CD4-positive, alpha-beta memory T cell (primary cell): ENCODE measurements around the gene THOC2. TPM values are rescaled to one million over a fixed set of nuclear protein-coding genes. Genes with fewer than 3 reads are reported as not detected.

ENCODE experiments used
- CTCF ChIA-PET: fragments of 350-600 bp; sonication (Branson Sonifier 250); formaldehyde crosslinking; loops from one replicate; lab custom pipeline; 2021; ENCODE audit warnings: inconsistent platforms; ENCODE audit not compliant: partially characterized antibody; lab: Charles Lee
- POLR2A ChIA-PET: fragments of 350-600 bp; sonication (Branson Sonifier 250); formaldehyde crosslinking; loops from one replicate; lab custom pipeline; 2021; ENCODE audit not compliant: partially characterized antibody; lab: Charles Lee
- DNase-seq, 5 donors: peaks; one replicate each; pipeline versions ENCODE4 v3.0.0 to v3.0.0-alpha.2; 2020 to 2022; ENCODE audit warnings: mixed read lengths in 1 of 5
- H3K27ac ChIP-seq: one replicate; pipeline ENCODE4 v1.7.0; 2013; ENCODE audit warnings: low read depth, low read length
- H3K27me3 ChIP-seq: 2 replicates; pipeline ENCODE4 v1.7.0; 2013; ENCODE audit warnings: mild to moderate bottlenecking, low read length, moderate library complexity; ENCODE audit not compliant: insufficient read depth
- H3K36me3 ChIP-seq: 2 replicates; pipeline ENCODE4 v1.7.0; 2013; ENCODE audit warnings: mild to moderate bottlenecking, low read length, moderate library complexity; ENCODE audit not compliant: insufficient read depth
- H3K4me1 ChIP-seq: 2 replicates; pipeline ENCODE4 v1.7.0; 2013; ENCODE audit warnings: mild to moderate bottlenecking, low read length, moderate library complexity; ENCODE audit not compliant: insufficient read depth
- H3K4me3 ChIP-seq, 2 donors: one replicate each; pipeline ENCODE4 v1.7.0; 2013; ENCODE audit warnings: low read length in 2 of 2, mild to moderate bottlenecking in 1 of 2
- H3K9me3 ChIP-seq, 2 donors: one replicate each; pipeline ENCODE4 v1.7.0; 2013; ENCODE audit warnings: low read length in 2 of 2, control low read depth in 1 of 2; ENCODE audit not compliant: control insufficient read depth in 1 of 2
- H3K27ac Mint-ChIP-seq, 7 donors: one replicate each; pipeline ENCODE4 v1.8.0; 2020 to 2021; ENCODE audit warnings: mixed read lengths in 7 of 7, mild to moderate bottlenecking in 6 of 7, inconsistent platforms in 3 of 7, moderate library complexity in 3 of 7
- H3K27me3 Mint-ChIP-seq, 2 donors: one replicate each; pipeline ENCODE4 v1.8.0; 2020 to 2021; ENCODE audit warnings: mixed read lengths in 2 of 2
- H3K36me3 Mint-ChIP-seq, 2 donors: one replicate each; pipeline ENCODE4 v1.8.0; 2020 to 2021; ENCODE audit warnings: mixed read lengths in 2 of 2, inconsistent platforms in 1 of 2, mild to moderate bottlenecking in 1 of 2
- H3K4me1 Mint-ChIP-seq, 4 donors: one replicate each; pipeline ENCODE4 v1.8.0; 2020 to 2021; ENCODE audit warnings: mixed read lengths in 4 of 4, mild to moderate bottlenecking in 1 of 4
- H3K4me3 Mint-ChIP-seq, 8 donors: one replicate each; pipeline ENCODE4 v1.8.0; 2020 to 2021; ENCODE audit warnings: mixed read lengths in 8 of 8, mild to moderate bottlenecking in 7 of 8, moderate library complexity in 6 of 8, inconsistent platforms in 3 of 8
- H3K9me3 Mint-ChIP-seq, 8 donors: one replicate each; pipeline ENCODE4 v1.8.0; 2020 to 2021; ENCODE audit warnings: mixed read lengths in 8 of 8, mild to moderate bottlenecking in 5 of 8, inconsistent platforms in 3 of 8, moderate library complexity in 1 of 8
- intact Hi-C: fragments of 100-400 bp; cut with micrococcal nuclease; formaldehyde crosslinking; loops from one replicate; pipeline ENCODE4 v1.15.1; 2023
- polyA plus RNA-seq, 2 donors: library from polyadenylated mRNA; unstranded; fragments of 300-500 nt; fragmentation: Illumina TruSeq; gene quantifications; one replicate each; pipeline ENCODE4 v1.2.3, GENCODE V29; 2021
- total RNA-seq, 2 experiments: library from RNA; stranded (reverse); gene quantifications; one replicate each; pipeline ENCODE4 v1.2.3, GENCODE V29; 2021

THOC2 gene
- total and polyA plus RNA-seq, 4 experiments from 2014 or later = 22.0 to 104 (median 72.0) TPM

DNA sequence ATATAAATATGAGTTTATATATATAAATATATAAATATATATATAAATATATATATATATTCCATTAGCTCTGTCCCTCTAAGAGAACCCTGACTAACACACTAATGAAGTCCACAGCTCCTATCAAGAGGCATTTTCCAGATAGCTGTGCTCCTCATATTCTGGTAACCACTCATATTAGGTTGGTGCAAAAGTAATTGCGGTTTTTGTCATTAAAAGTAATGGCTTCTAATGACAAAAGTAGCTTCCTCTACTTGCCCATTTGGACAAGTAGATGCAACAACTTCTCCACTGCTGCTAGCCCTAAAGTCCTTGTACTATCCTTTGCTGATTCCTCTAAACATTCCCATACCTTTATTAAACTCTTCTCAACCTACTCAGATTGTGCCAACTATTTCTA, 182.0 kb downstream of the THOC2 start:
- Histone ChIP-seq H3K27me3 (no peaks in the 10 kb centered on the region), H3K9me3 (no peaks in the 10 kb centered on the region), H3K27ac (no peak overlapping the region), H3K4me1 (no peaks in the 10 kb centered on the region), H3K36me3 (no peaks in the 10 kb centered on the region), H3K4me3 (no peak overlapping the region)
- POLR2A ChIA-PET = no interaction called here
- H3K27ac Mint-ChIP-seq = no peak overlapping the region
- H3K4me1 Mint-ChIP-seq = no peaks in the 10 kb centered on the region
- DNase-seq = no peak
- H3K4me3 Mint-ChIP-seq = no peak overlapping the region
- intact Hi-C loops = no loop called here
- H3K36me3 Mint-ChIP-seq = no peaks in the 10 kb centered on the region
- H3K27me3 Mint-ChIP-seq = no peaks in the 10 kb centered on the region
- H3K9me3 Mint-ChIP-seq = peaks cover 0 to 3% (median 0%) of the 10 kb centered on the region in 8 donors
- CTCF ChIA-PET = no interaction called here

Other genes starting within 250 kb of the THOC2 start
- 10 to 100 TPM; 59.9 to 64.6 TPM for gene XIAP, start 127.0 kb upstream of the THOC2 start, total RNA-seq
- gene XIAP, start 127.0 kb upstream of the THOC2 start, polyA plus RNA-seq = 10 to 100 TPM in 1 of 2 donors, 1 to 10 TPM in 1; 6.0 to 14.0 TPM
- gene STAG2, start 228.7 kb upstream of the THOC2 start, total RNA-seq = 100 to 1,000 TPM; 117 to 124 TPM
- 10 to 100 TPM; 47.8 to 57.4 TPM for gene STAG2, start 228.7 kb upstream of the THOC2 start, polyA plus RNA-seq